HG03469 (cell line): ENCODE results near the gene ASPG.

Source experiments
- ATAC-seq: cut with Tn5 transposase; IDR thresholded peaks from one replicate; pipeline ENCODE4 v1.9.1; 2021; ENCODE audit warnings: mild to moderate bottlenecking, moderate library complexity, moderate number of reproducible peaks; ENCODE audit not compliant: unreplicated experiment

ASPG gene

GRCh38 chr14:104134061-104134965, 48.8 kb downstream of the ASPG start:
- ATAC-seq = no peak

GRCh38 chr14:104135121-104135903, 49.8 kb downstream of the ASPG start:
- no peak for ATAC-seq

DNA sequence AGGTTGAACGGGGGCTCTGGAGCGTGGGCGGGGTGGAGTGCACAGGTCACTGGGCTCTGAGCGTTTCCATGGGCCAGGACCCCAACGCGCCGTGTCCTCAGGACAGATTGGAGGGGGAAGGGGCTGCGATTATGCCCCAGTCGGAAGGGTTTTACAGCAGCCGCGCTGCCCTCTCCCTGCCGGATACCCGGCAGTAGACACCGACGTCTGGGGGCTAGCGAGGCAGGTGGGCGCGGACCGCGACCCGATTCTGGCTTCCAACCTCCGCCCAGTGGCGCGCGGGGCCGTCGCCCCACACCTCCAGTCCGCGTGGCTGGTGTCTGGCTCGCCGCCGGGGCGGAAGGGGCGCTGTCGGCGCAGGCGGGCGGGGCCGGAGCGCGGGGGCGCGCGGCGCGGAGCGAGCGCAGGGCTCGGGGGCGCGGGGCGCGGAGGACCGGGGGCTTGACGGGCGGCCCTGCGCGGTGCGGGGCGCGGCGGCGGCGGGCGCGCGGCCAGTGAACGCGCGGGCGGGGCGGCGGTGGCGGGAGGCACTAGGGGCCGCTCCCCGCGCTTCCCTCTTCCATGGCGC, 50.5 kb downstream of the ASPG start:
- ATAC-seq = no peak

GRCh38 chr14:104136472-104137296, 51.2 kb downstream of the ASPG start:
- ATAC-seq = no peak

- no peak for ATAC-seq
These were observed 52.0 kb downstream of the ASPG start for GRCh38 chr14:104137297-104138097.

DNA sequence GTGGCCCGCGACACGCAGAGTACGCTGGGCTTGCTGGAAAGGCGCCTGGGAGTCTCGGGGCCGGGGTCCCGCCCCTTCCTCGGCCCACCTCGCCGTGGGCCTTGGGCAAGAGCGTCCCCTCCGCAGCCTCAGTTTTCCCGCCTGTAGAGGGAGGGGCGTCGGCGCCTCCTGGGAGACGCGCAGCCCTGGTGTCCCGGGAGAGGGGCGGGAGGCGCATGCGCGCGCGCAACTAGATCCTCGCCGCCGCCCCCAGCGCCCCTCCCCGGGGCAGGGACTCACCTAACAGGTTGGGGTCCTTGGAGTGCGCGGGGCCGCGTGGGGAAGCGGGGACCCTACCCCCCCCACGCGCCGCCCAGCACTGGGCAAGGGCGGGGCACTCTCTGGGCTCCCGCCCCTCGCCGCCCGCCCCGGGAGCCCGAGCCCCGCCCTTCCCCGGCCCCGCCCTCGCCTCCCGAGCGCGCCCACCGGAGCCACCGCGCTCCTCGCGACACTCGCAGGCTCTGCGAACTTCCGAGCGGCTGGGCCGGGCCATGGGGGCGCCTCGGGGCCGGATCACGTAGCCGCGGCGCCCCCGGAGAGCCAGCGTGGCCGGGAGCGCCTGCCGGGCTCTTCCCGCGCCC, 52.7 kb downstream of the ASPG start, which contains the start of gene KIF26A:
TSS of gene KIF26A (plus strand) at position 490 of the 620 bp plus-strand sequence. CDS start 136 bp downstream, outside the sequence.
- ATAC-seq = no peak

GRCh38 chr14:104138718-104139459, 53.4 kb downstream of the ASPG start:
- ATAC-seq = no peak

- no peak for ATAC-seq
These were observed 54.1 kb downstream of the ASPG start for GRCh38 chr14:104139460-104140212.

DNA sequence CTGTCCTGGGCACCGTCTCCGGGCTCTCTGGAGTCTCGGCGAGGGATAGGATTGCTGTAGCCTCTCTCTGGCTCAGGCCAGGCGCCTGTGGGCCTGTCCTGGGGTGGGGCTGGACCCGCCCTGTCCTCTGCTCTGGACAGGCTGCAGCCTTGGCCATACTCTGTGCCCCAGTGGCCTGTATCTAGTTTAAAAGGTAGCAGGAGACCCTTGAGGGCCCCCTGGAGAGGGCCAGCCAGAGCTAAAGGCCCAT, 54.6 kb downstream of the ASPG start:
- no peak for ATAC-seq

DNA sequence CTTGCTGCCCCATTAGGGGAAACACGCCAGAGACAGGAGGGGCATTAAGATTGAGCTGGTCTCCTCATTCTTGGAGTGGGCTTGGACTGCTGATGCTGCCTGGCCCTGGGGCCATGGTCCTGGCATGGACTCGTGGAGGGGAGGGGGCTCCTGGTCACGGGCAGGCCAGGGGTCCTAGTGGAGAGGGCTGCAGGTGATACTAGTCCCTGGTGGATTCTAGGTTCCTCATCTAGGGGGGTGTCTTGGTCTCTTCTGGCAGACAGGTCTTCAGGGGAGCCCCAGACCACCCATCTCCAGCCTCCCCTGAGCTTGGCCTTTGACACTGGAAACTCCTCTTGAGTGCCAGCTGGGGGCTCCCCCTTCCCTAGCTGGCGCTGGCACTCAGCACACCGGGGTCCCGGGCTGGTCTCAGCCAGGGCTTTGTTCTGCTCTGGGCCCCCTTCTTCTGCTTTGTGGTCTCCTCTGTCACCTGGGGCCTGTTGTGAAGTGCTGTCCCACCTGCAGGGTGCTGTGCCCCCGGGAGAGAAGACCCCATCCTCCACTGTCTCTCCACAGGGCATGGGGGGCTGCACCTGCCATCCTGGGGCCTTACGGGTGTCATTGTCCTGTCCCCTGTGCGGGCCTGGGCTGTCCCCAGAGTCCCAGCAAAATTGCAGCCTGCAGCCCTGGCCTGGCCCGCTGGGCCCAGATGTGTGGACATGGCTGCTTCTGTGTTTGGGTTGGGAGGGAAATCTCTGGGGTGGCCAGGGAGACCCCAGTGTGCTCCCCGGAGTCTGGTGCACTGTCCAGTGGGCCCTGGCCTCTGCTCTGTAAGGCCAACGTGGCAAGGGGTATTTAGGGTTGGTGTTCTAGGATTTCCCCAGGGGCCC, 55.2 kb downstream of the ASPG start:
- ATAC-seq = no peak

GRCh38 chr14:104141621-104142091, 56.2 kb downstream of the ASPG start:
- no peak for ATAC-seq

GRCh38 chr14:104142136-104142945, 56.8 kb downstream of the ASPG start:
- ATAC-seq = no peak

DNA sequence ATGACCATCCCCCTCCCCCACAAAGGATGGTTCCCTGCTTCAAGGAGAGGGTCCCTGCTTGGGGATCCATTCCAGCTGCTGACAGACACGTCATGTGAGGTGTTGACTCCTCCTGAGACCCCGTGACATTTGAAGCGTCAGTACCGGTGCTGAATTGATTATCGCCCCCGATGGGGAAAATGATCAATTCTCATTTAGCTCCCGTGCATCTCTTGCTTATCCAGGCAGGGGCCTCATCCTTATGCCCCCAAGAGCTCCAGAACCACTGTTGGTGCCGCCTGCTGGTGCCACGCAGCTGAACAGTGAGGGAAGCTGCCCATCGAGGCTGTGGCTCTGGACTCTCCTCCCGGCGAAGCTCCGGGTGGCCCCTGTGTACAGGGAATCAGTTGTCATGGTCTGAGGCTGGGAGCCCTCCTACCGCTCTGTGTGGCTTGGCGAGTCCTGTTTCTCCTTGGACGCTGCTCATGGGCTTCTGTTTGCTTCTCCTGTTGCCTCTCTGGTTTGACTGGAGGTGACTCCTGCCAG, 57.5 kb downstream of the ASPG start:
- no peak for ATAC-seq

GRCh38 chr14:104143521-104144452, 58.3 kb downstream of the ASPG start:
- no peak for ATAC-seq

- no peak for ATAC-seq
These were observed 58.9 kb downstream of the ASPG start for GRCh38 chr14:104144453-104144790.
